SK-N-MC (cell line): ENCODE measurements around the gene AKT2.

Source experiments
- DNase-seq: peaks from one replicate; pipeline ENCODE4 v3.0.0-alpha.2; 2011; ENCODE audit warnings: low read depth, low spot score
- H3K27ac ChIP-seq: fragments of 200-600 bp; sonication (generic); 2 replicates; pipeline ENCODE4 v1.5.1; 2016; ENCODE audit warnings: mixed run types
- H3K36me3 ChIP-seq: fragments of 200-600 bp; sonication (generic); 2 replicates; pipeline ENCODE4 v1.6.1; 2017; ENCODE audit warnings: antibody characterized with exemption, low read length, mixed read lengths; ENCODE audit not compliant: insufficient read depth
- H3K4me3 ChIP-seq: fragments of 200-600 bp; sonication (generic); 2 replicates; pipeline ENCODE4 v1.5.1; 2016
- H3K9ac ChIP-seq: fragments of 200-600 bp; sonication (generic); 2 replicates; pipeline ENCODE4 v1.8.0; 2017; ENCODE audit warnings: mixed run types, mixed read lengths; ENCODE audit not compliant: insufficient read length
- H3K9me3 ChIP-seq: fragments of 200-600 bp; sonication (generic); 2 replicates; pipeline ENCODE4 v1.6.1; 2017; ENCODE audit warnings: low read depth, mild to moderate bottlenecking, antibody characterized with exemption, low read length, moderate library complexity, mixed read lengths
- EZH2 ChIP-seq: fragments of 200-600 bp; sonication (generic); IDR thresholded peaks from one replicate; pipeline ENCODE4 v1.6.1; 2017; ENCODE audit warnings: antibody characterized with exemption
- FOXP2 ChIP-seq: optimal IDR thresholded peaks from 2 replicates; pipeline ENCODE3; 2011; ENCODE audit warnings: mild to moderate bottlenecking, moderate library complexity; ENCODE audit not compliant: insufficient read depth; ENCODE audit errors: extremely low read length, control extremely low read depth
- POLR2AphosphoS5 ChIP-seq: IDR thresholded peaks from 2 replicates; pipeline ENCODE4 v1.6.1; 2012; ENCODE audit warnings: mild to moderate bottlenecking, low read depth, low read length, borderline replicate concordance

Gene AKT2

GRCh38 chr19:40241125-40241808 lies 43.9 kb downstream of the AKT2 start:
- Histone ChIP-seq H3K36me3 (peaks cover 35% of the 10 kb centered on the region; the same call in 1 of the 2 replicates), H3K4me3 (no peak overlapping the region), H3K27ac (no peak overlapping the region), H3K9me3 (no peaks in the 10 kb centered on the region), H3K9ac (no peak overlapping the region)
- no peak for TF ChIP-seq EZH2
- no peak for TF ChIP-seq POLR2AphosphoS5
- no peak for TF ChIP-seq FOXP2
- no peak for DNase-seq

- no peak overlapping the region for H3K9ac ChIP-seq
- TF ChIP-seq POLR2AphosphoS5 (no peak), EZH2 (no peak), FOXP2 (no peak)
- no peak overlapping the region for H3K27ac ChIP-seq
- no peaks in the 10 kb centered on the region for H3K9me3 ChIP-seq
- no peak for DNase-seq
- peaks cover 39% of the 10 kb centered on the region; the same call in 1 of the 2 replicates for H3K36me3 ChIP-seq
- no peak overlapping the region for H3K4me3 ChIP-seq
Observed at GRCh38 chr19:40240332-40240731, 44.8 kb downstream of the AKT2 start.

- H3K27ac ChIP-seq = no peak overlapping the region
- H3K4me3 ChIP-seq = no peak overlapping the region
- no peaks in the 10 kb centered on the region for H3K9me3 ChIP-seq
- no peak overlapping the region for H3K9ac ChIP-seq
- peaks cover 39% of the 10 kb centered on the region; the same call in 1 of the 2 replicates for H3K36me3 ChIP-seq
- TF ChIP-seq EZH2 = no peak
- TF ChIP-seq FOXP2 = no peak
- TF ChIP-seq POLR2AphosphoS5 = no peak
- no peak for DNase-seq
Observed at GRCh38 chr19:40239415-40240226, 45.5 kb downstream of the AKT2 start.

- DNase-seq = no peak
- Histone ChIP-seq H3K27ac (no peak overlapping the region), H3K9ac (no peak overlapping the region), H3K9me3 (no peaks in the 10 kb centered on the region), H3K4me3 (no peak overlapping the region), H3K36me3 (peaks cover 39% of the 10 kb centered on the region; the same call in 1 of the 2 replicates)
- TF ChIP-seq EZH2 (no peak), FOXP2 (no peak), POLR2AphosphoS5 (no peak)
Observed at GRCh38 chr19:40238775-40239174, 46.4 kb downstream of the AKT2 start.

GRCh38 chr19:40237791-40238190 lies 47.4 kb downstream of the AKT2 start:
- H3K9me3 ChIP-seq = no peaks in the 10 kb centered on the region
- H3K4me3 ChIP-seq = no peak overlapping the region
- H3K27ac ChIP-seq = no peak overlapping the region
- TF ChIP-seq FOXP2 = no peak
- TF ChIP-seq POLR2AphosphoS5 = no peak
- no peak for TF ChIP-seq EZH2
- no peak for DNase-seq
- H3K9ac ChIP-seq = no peak overlapping the region
- H3K36me3 ChIP-seq = peaks cover 39% of the 10 kb centered on the region; the same call in 1 of the 2 replicates

- Histone ChIP-seq H3K36me3 (peaks cover 31% of the 10 kb centered on the region; the same call in 1 of the 2 replicates), H3K9me3 (no peaks in the 10 kb centered on the region), H3K9ac (no peak overlapping the region), H3K4me3 (no peak overlapping the region), H3K27ac (no peak overlapping the region)
- DNase-seq = no peak
- TF ChIP-seq POLR2AphosphoS5 (no peak), EZH2 (no peak), FOXP2 (no peak)
Observed at GRCh38 chr19:40236366-40236765, 48.8 kb downstream of the AKT2 start.

- TF ChIP-seq FOXP2 (no peak), POLR2AphosphoS5 (no peak), EZH2 (no peak)
- no peak for DNase-seq
Observed at GRCh38 chr19:40236026-40236355, 49.2 kb downstream of the AKT2 start.

GRCh38 chr19:40235238-40236025 lies 49.7 kb downstream of the AKT2 start:
- H3K36me3 ChIP-seq = peaks cover 31% of the 10 kb centered on the region; the same call in 1 of the 2 replicates
- no peak overlapping the region for H3K9ac ChIP-seq
- H3K4me3 ChIP-seq = no peak overlapping the region
- no peak for DNase-seq
- TF ChIP-seq FOXP2 (no peak), POLR2AphosphoS5 (no peak), EZH2 (no peak)
- no peak overlapping the region for H3K27ac ChIP-seq
- H3K9me3 ChIP-seq = no peaks in the 10 kb centered on the region

More at GRCh38 chr19:40236026-40236355, 49.2 kb downstream of the AKT2 start:
- H3K9me3 ChIP-seq = no peaks in the 10 kb centered on the region
- H3K4me3 ChIP-seq = no peak overlapping the region
- H3K9ac ChIP-seq = no peak overlapping the region
- no peak overlapping the region for H3K27ac ChIP-seq
- H3K36me3 ChIP-seq = peaks cover 31% of the 10 kb centered on the region; the same call in 1 of the 2 replicates
